HG02938 (cell line): ENCODE results near the gene AK8.
"Not testable (repeated sequence)": the region's sequence is repeated elsewhere in the genome, so short reads cannot be mapped to it uniquely, and the experiment has no call there.

Source experiments
- ATAC-seq: cut with Tn5 transposase; IDR thresholded peaks from one replicate; pipeline ENCODE4 v1.9.1; 2021; ENCODE audit warnings: mild to moderate bottlenecking, moderate library complexity; ENCODE audit not compliant: unreplicated experiment

The AK8 gene

GRCh38 chr9:132775720-132776119 lies 102.4 kb downstream of the AK8 start:
- ATAC-seq = no peak

GRCh38 chr9:132774886-132775285 lies 103.2 kb downstream of the AK8 start:
- ATAC-seq = no peak

GRCh38 chr9:132773764-132774339 lies 104.2 kb downstream of the AK8 start:
- no peak for ATAC-seq

GRCh38 chr9:132773093-132773492 lies 105.0 kb downstream of the AK8 start:
- no peak for ATAC-seq

- not testable (repeated sequence) for ATAC-seq
Observed at GRCh38 chr9:132771752-132772151, 106.3 kb downstream of the AK8 start.

- no peak for ATAC-seq
Observed at GRCh38 chr9:132770770-132771310, 107.2 kb downstream of the AK8 start.

GRCh38 chr9:132769906-132770769 lies 107.9 kb downstream of the AK8 start:
- no peak for ATAC-seq

- peak; percentile 63 for ATAC-seq
Observed at GRCh38 chr9:132768932-132769905, 108.9 kb downstream of the AK8 start.

GRCh38 chr9:132763574-132763973 lies 114.5 kb downstream of the AK8 start:
- ATAC-seq = no peak

GRCh38 chr9:132762896-132763295 lies 115.2 kb downstream of the AK8 start:
- no peak for ATAC-seq

- ATAC-seq = no peak
Observed at GRCh38 chr9:132761602-132762001, 116.5 kb downstream of the AK8 start.

- ATAC-seq = no peak
Observed at GRCh38 chr9:132760057-132760456, 118.0 kb downstream of the AK8 start.

GRCh38 chr9:132757016-132757415 lies 121.1 kb downstream of the AK8 start:
- no peak for ATAC-seq

GRCh38 chr9:132756214-132756845 lies 121.8 kb downstream of the AK8 start:
- no peak for ATAC-seq

GRCh38 chr9:132755096-132755495 lies 123.0 kb downstream of the AK8 start:
- ATAC-seq = no peak

GRCh38 chr9:132754236-132754635 lies 123.8 kb downstream of the AK8 start:
- no peak for ATAC-seq

- ATAC-seq = no peak
Observed at GRCh38 chr9:132753593-132753880, 124.5 kb downstream of the AK8 start.

- no peak for ATAC-seq
Observed at GRCh38 chr9:132752877-132753592, 125.0 kb downstream of the AK8 start.

GRCh38 chr9:132750668-132751067 lies 127.4 kb downstream of the AK8 start:
- no peak for ATAC-seq

GRCh38 chr9:132749306-132749705 lies 128.8 kb downstream of the AK8 start:
- no peak for ATAC-seq
